SK-N-MC (cell line): ENCODE measurements around the gene RHOBTB1.

Experiments
- EZH2 ChIP-seq: fragments of 200-600 bp; sonication (generic); IDR thresholded peaks from one replicate; pipeline ENCODE4 v1.6.1; 2017; ENCODE audit warnings: antibody characterized with exemption
- POLR2AphosphoS5 ChIP-seq: IDR thresholded peaks from 2 replicates; pipeline ENCODE4 v1.6.1; 2012; ENCODE audit warnings: mild to moderate bottlenecking, low read depth, low read length, borderline replicate concordance

GRCh38 chr10:60869652-60870415 is 74.2 kb downstream of the RHOBTB1 start:
- TF ChIP-seq EZH2 (no peak), POLR2AphosphoS5 (no peak)
